RWPE2 (cell line): ENCODE measurements around the gene TMEM107.

ENCODE experiments used
- ATAC-seq: fragments of 200-7000 bp; cut with Tn5 transposase; 3 replicates; pipeline ENCODE4 v1.9.1; 2021; ENCODE audit warnings: low read depth
- DNase-seq: peaks from one replicate; pipeline ENCODE4 v3.0.0-alpha.2; 2020; ENCODE audit warnings: low spot score
- H3K27ac ChIP-seq: fragments of 450-650 bp; 2 replicates; pipeline ENCODE4 v1.5.1; 2017; ENCODE audit warnings: mild to moderate bottlenecking; ENCODE audit not compliant: poor library complexity, severe bottlenecking
- H3K27me3 ChIP-seq: fragments of 250-450 bp; sonication (Bioruptor Pico); 2 replicates; pipeline ENCODE4 v1.5.1; 2021; ENCODE audit warnings: mild to moderate bottlenecking, moderate library complexity; ENCODE audit not compliant: insufficient read depth, poor library complexity, severe bottlenecking
- H3K36me3 ChIP-seq: fragments of 250-450 bp; sonication (Bioruptor Pico); 2 replicates; pipeline ENCODE4 v1.5.1; 2020; ENCODE audit warnings: low read depth, mild to moderate bottlenecking, moderate library complexity
- H3K4me1 ChIP-seq: fragments of 250-450 bp; sonication (Bioruptor Pico); 2 replicates; pipeline ENCODE4 v1.5.1; 2021; ENCODE audit warnings: mild to moderate bottlenecking, moderate library complexity; ENCODE audit not compliant: insufficient read depth, poor library complexity, severe bottlenecking
- H3K4me3 ChIP-seq: fragments of 250-450 bp; sonication (Bioruptor Pico); 2 replicates; pipeline ENCODE4 v1.5.1; 2021; ENCODE audit warnings: mild to moderate bottlenecking, moderate library complexity; ENCODE audit not compliant: severe bottlenecking
- H3K9me3 ChIP-seq: fragments of 250-450 bp; sonication (Bioruptor Pico); 2 replicates; pipeline ENCODE4 v1.5.1; 2021; ENCODE audit warnings: mild to moderate bottlenecking, moderate library complexity; ENCODE audit not compliant: severe bottlenecking
- CTCF ChIP-seq: fragments of 450-650 bp; IDR thresholded peaks from one replicate; pipeline ENCODE4 v1.5.1; 2017; ENCODE audit warnings: mild to moderate bottlenecking, moderate library complexity; ENCODE audit not compliant: poor library complexity, severe bottlenecking

The TMEM107 gene

DNA sequence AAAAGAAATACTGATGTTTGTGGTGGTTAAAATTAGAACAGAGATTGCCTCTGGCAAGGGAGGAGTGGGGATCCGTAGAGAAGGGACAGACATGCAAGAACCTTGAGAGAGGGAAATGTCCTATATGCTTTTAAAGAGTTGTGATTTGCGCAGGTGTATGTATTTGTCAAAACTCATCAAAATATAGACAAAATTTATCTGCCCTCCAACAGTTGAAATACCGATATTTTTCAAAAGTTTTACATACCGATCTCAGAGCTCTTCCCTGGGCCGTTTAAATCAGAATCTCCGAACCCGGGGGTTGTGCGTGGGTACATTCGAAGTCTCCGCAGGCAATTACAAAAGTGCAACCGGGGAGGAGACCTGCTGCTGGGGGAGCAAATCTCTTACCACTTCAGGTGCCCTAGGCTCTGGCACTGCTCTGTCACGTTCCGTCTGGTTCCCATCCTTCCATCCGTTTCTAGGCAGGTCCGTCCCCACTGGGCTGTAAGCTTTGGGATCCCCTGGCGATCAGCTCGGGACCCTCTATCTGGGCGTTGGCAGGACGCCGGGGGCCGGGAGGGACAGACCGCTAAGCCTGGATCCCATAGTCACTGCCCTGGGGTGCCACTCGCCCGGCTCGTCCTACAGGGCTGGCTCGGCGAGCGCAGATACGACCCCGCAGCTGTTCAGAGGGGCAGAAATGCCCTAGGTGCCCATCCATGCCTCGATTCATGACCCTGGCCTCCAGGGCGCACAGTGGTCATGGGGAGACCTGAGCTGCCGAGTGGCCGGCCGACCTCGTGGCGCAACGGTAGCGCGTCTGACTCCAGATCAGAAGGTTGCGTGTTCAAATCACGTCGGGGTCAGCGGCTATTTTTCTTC, 9.6 kb upstream of the TMEM107 start:
- ATAC-seq = 0 out of 3 replicates have a peak, but pooled peaks have one; percentile 1
- H3K4me3 ChIP-seq = peak overlapping the region; percentile 92

GRCh38 chr17:8176998-8177731, 985 bp upstream of the TMEM107 start:
- ATAC-seq (no peak), DNase-seq (no peak)
- Histone ChIP-seq H3K27ac (peak overlapping the region; percentile 82), H3K9me3 (no peaks in the 10 kb centered on the region), H3K4me1 (peaks cover 8% of the 10 kb centered on the region), H3K4me3 (peak overlapping the region; percentile 52), H3K36me3 (no peaks in the 10 kb centered on the region), H3K27me3 (no peaks in the 10 kb centered on the region)
- TF ChIP-seq CTCF = no peak

More for the DNA sequence above, 9.6 kb upstream of the TMEM107 start:
- Histone ChIP-seq H3K4me1 (peaks cover 3% of the 10 kb centered on the region), H3K27me3 (no peaks in the 10 kb centered on the region), H3K36me3 (no peaks in the 10 kb centered on the region), H3K27ac (peak overlapping the region; percentile 69), H3K9me3 (no peaks in the 10 kb centered on the region)
- no peak for TF ChIP-seq CTCF
- DNase-seq = no peak

- Histone ChIP-seq H3K9me3 (no peaks in the 10 kb centered on the region), H3K27ac (peak overlapping the region; percentile 82), H3K27me3 (no peaks in the 10 kb centered on the region), H3K36me3 (no peaks in the 10 kb centered on the region), H3K4me1 (peaks cover 8% of the 10 kb centered on the region), H3K4me3 (peak overlapping the region; percentile 52)
- peak; percentile 13 for ATAC-seq
- no peak for DNase-seq
- TF ChIP-seq CTCF = no peak
These were observed 384 bp downstream of the TMEM107 start for GRCh38 chr17:8175795-8176196.

DNA sequence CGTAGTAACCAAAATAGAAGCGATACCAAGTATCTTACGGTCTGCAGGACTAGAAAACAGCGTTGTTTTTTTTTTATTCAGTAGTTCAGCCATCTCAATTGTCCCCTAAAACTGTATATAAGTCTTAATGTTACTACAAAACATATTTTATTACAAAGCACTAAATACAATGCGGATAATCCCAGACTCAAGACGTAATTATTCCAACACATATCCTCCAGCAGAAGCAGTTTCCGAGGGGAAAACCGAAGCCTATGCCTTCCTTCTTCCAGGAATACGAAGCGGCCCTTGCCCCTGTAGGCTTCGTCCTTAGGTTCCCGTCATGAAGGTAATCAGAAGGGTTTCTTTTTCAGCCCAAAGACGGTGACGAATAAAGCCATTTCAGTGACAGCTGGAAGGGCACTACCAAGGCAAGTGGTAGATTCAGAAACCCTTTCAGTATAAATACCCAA, 2.3 kb downstream of the TMEM107 start:
- Histone ChIP-seq H3K27ac (peak overlapping the region; percentile 82), H3K9me3 (no peaks in the 10 kb centered on the region), H3K4me3 (peak overlapping the region; percentile 41), H3K36me3 (no peaks in the 10 kb centered on the region), H3K4me1 (peaks cover 8% of the 10 kb centered on the region), H3K27me3 (no peaks in the 10 kb centered on the region)
- ATAC-seq = 0 out of 3 replicates have a peak, but pooled peaks have one; percentile 9
- TF ChIP-seq CTCF = no peak
- DNase-seq = no peak
